SK-N-SH (cell line): ENCODE results near the gene TWF1. TPM values are rescaled to one million over a fixed set of nuclear protein-coding genes. Genes with fewer than 3 reads are reported as not detected.

ENCODE experiments used
- CTCF ChIA-PET: fragments of 300-600, 350-600 bp; formaldehyde crosslinking; extraction: SDS; loops from one replicate; lab custom pipeline; 2021; lab: Yijun Ruan, JAX
- POLR2A ChIA-PET: fragments of 350-600 bp; sonication (Branson Sonifier 250); formaldehyde crosslinking; extraction: SDS; loops from one replicate; lab custom pipeline; 2020; ENCODE audit warnings: antibody characterized with exemption, inconsistent platforms; lab: Yijun Ruan, JAX
- DNase-seq: peaks from one replicate; pipeline ENCODE4 v3.0.0; 2012
- H2AFZ ChIP-seq: fragments of 200-600 bp; sonication (generic); 2 replicates; pipeline ENCODE4 v1.8.1; 2016; ENCODE audit warnings: antibody characterized with exemption, mild to moderate bottlenecking, low read depth
- H3F3A ChIP-seq: fragments of 200-600 bp; sonication (generic); replicated peaks from 2 replicates; pipeline ENCODE3; 2016; ENCODE audit warnings: antibody characterized with exemption, mild to moderate bottlenecking; ENCODE audit not compliant: insufficient read depth
- H3K27ac ChIP-seq, 2 experiments: fragments of 200-500 bp in 1 of 2; fragments of 200-600 bp in 1 of 2; sonication (Bioruptor generic) in 1 of 2; sonication (generic), shearing (Covaris generic) in 1 of 2; 2 replicates each; pipeline versions ENCODE4 v1.5.1 to v1.6.1; 2014 to 2016; ENCODE audit warnings: low read depth in 2 of 2, inconsistent platforms in 1 of 2, low read length in 1 of 2, mild to moderate bottlenecking in 1 of 2, mixed read lengths in 1 of 2
- H3K27me3 ChIP-seq: fragments of 200-600 bp; sonication (generic), shearing (Covaris generic); 2 replicates; pipeline ENCODE4 v1.6.1; 2016; ENCODE audit warnings: mixed run types; ENCODE audit not compliant: insufficient read depth
- H3K36me3 ChIP-seq, 2 experiments: fragments of 200-500 bp in 1 of 2; fragments of 200-600 bp in 1 of 2; sonication (Bioruptor generic) in 1 of 2; sonication (generic) in 1 of 2; replicated peaks in 1 of 2; 2 replicates each; pipeline versions ENCODE3 to v1.5.1; 2014 to 2016; ENCODE audit warnings: low read length in 1 of 2, mild to moderate bottlenecking in 1 of 2; ENCODE audit not compliant: insufficient read depth in 2 of 2, control insufficient read depth in 1 of 2
- H3K4me1 ChIP-seq, 2 experiments: fragments of 200-500 bp in 1 of 2; fragments of 200-600 bp in 1 of 2; sonication (Bioruptor generic) in 1 of 2; sonication (generic), shearing (Covaris generic) in 1 of 2; 2 replicates each; pipeline versions ENCODE4 v1.5.1 to v1.6.1; 2014 to 2016; ENCODE audit warnings: low read depth in 1 of 2, low read length in 1 of 2, mixed run types in 1 of 2; ENCODE audit not compliant: insufficient read depth in 2 of 2, control insufficient read depth in 1 of 2
- H3K4me2 ChIP-seq: fragments of 200-600 bp; sonication (generic), shearing (Covaris generic); 2 replicates; pipeline ENCODE4 v1.6.1; 2017; ENCODE audit warnings: mixed run types
- H3K4me3 ChIP-seq, 2 experiments: fragments of 200-500 bp in 1 of 2; fragments of 200-600 bp in 1 of 2; sonication (Bioruptor generic) in 1 of 2; sonication (generic), shearing (Covaris generic) in 1 of 2; 2 replicates each; pipeline versions ENCODE4 v1.5.1 to v1.8.1; 2014 to 2016; ENCODE audit warnings: low read depth in 2 of 2, inconsistent platforms in 1 of 2, low read length in 1 of 2, mild to moderate bottlenecking in 1 of 2, mixed read lengths in 1 of 2, moderate library complexity in 1 of 2
- H3K79me2 ChIP-seq: fragments of 200-600 bp; sonication (generic); 2 replicates; pipeline ENCODE4 v1.8.1; 2017; ENCODE audit warnings: mild to moderate bottlenecking; ENCODE audit not compliant: insufficient read depth
- H3K9ac ChIP-seq: fragments of 200-600 bp; sonication (generic); 2 replicates; pipeline ENCODE4 v1.6.1; 2017; ENCODE audit warnings: mixed run types
- H3K9me2 ChIP-seq: fragments of 200-600 bp; sonication (generic); 2 replicates; pipeline ENCODE4 v1.6.1; 2017; ENCODE audit warnings: mixed run types
- H3K9me3 ChIP-seq: fragments of 200-600 bp; sonication (generic); 2 replicates; pipeline ENCODE4 v1.6.1; 2017; ENCODE audit warnings: mixed run types, mild to moderate bottlenecking, moderate library complexity
- H4K20me1 ChIP-seq: fragments of 200-600 bp; sonication (generic); 2 replicates; pipeline ENCODE4 v1.6.1; 2017; ENCODE audit warnings: mild to moderate bottlenecking, mixed run types; ENCODE audit not compliant: insufficient read depth
- CHD2 ChIP-seq: fragments of 150-350 bp; IDR thresholded peaks from 2 replicates; pipeline ENCODE4 v1.6.1; 2018; ENCODE audit warnings: low read length; ENCODE audit not compliant: partially characterized antibody
- ELF1 ChIP-seq: IDR thresholded peaks from 2 replicates; pipeline ENCODE4 v1.4.0; 2012
- EP300 ChIP-seq, 2 experiments: IDR thresholded peaks; 2 replicates each; pipeline versions ENCODE4 v1.4.0 to v1.6.1; 2012; ENCODE audit warnings: borderline replicate concordance in 1 of 2, low read depth in 1 of 2, low read length in 1 of 2
- EZH2phosphoT487 ChIP-seq: fragments of 200-600 bp; sonication (generic); IDR thresholded peaks from 2 replicates; pipeline ENCODE4 v1.6.1; 2017; ENCODE audit warnings: low read depth, mixed run types, mild to moderate bottlenecking, antibody characterized with exemption, moderate library complexity, borderline replicate concordance
- FOXM1 ChIP-seq: IDR thresholded peaks from 2 replicates; pipeline ENCODE4 v1.4.0; 2012; ENCODE audit warnings: low read depth, mild to moderate bottlenecking
- GABPA ChIP-seq: IDR thresholded peaks from 2 replicates; pipeline ENCODE4 v1.4.0; 2012; ENCODE audit warnings: low read depth, mild to moderate bottlenecking
- GATA2 ChIP-seq: sonication (generic); formaldehyde crosslinking; IDR thresholded peaks from 2 replicates; pipeline ENCODE4 v1.5.0; 2020; ENCODE audit warnings: mild to moderate bottlenecking, missing genetic modification reagents
- JUND ChIP-seq: IDR thresholded peaks from 2 replicates; pipeline ENCODE4 v1.4.0; 2012
- MXI1 ChIP-seq: IDR thresholded peaks from 2 replicates; pipeline ENCODE4 v1.6.1; 2012; ENCODE audit warnings: mild to moderate bottlenecking, low read depth, low read length, improper control_type of control experiment
- NFIC ChIP-seq: IDR thresholded peaks from 2 replicates; pipeline ENCODE4 v1.4.0; 2012; ENCODE audit warnings: borderline replicate concordance
- NRF1 ChIP-seq: IDR thresholded peaks from 2 replicates; pipeline ENCODE4 v1.6.1; 2012; ENCODE audit warnings: low read depth, mild to moderate bottlenecking, low read length
- POLR2AphosphoS5 ChIP-seq: IDR thresholded peaks from 2 replicates; pipeline ENCODE4 v1.6.1; 2012; ENCODE audit warnings: low read depth, low read length
- RAD21 ChIP-seq: IDR thresholded peaks from 2 replicates; pipeline ENCODE4 v1.6.1; 2012; ENCODE audit warnings: mild to moderate bottlenecking, low read length
- SIN3A ChIP-seq: IDR thresholded peaks from 2 replicates; pipeline ENCODE4 v1.6.1; 2012; ENCODE audit warnings: low read depth, mild to moderate bottlenecking, low read length, moderate library complexity, borderline replicate concordance
- SMC3 ChIP-seq: IDR thresholded peaks from 2 replicates; pipeline ENCODE4 v1.6.1; 2012; ENCODE audit warnings: low read depth, low read length, improper control_type of control experiment
- TAF1 ChIP-seq: IDR thresholded peaks from 2 replicates; pipeline ENCODE4 v1.6.1; 2012; ENCODE audit warnings: low read depth, mild to moderate bottlenecking, low read length, moderate library complexity, borderline replicate concordance
- TCF12 ChIP-seq: IDR thresholded peaks from 2 replicates; pipeline ENCODE4 v1.4.0; 2012
- TEAD4 ChIP-seq: IDR thresholded peaks from 2 replicates; pipeline ENCODE4 v1.4.0; 2012; ENCODE audit warnings: mild to moderate bottlenecking, borderline replicate concordance; ENCODE audit not compliant: insufficient read depth
- YY1 ChIP-seq: IDR thresholded peaks from 2 replicates; pipeline ENCODE4 v1.4.0; 2012; ENCODE audit warnings: low read depth, mild to moderate bottlenecking
- WGBS: methylation state at CpG from one replicate; pipeline ENCODE4 v1.1.6; 2017; ENCODE audit warnings: low lambda C conversion rate; 5-methylcytosine and 5-hydroxymethylcytosine counted together
- polyA plus RNA-seq, 3 experiments: library from polyadenylated mRNA; depleted of rRNA; stranded (reverse); fragments of >200 nt; gene quantifications; 2 replicates each; pipeline ENCODE4 v1.2.3, GENCODE V29; 2012
- TF ChIP-seq, protein P1 (sequence below): IDR thresholded peaks from 2 replicates; pipeline ENCODE4 v1.4.0; 2012; ENCODE audit warnings: low read depth, borderline replicate concordance
- TF ChIP-seq, protein P2 (sequence below): fragments of 200-600 bp; sonication (generic); IDR thresholded peaks from 2 replicates; pipeline ENCODE4 v1.6.1; 2017; ENCODE audit warnings: antibody characterized with exemption, mild to moderate bottlenecking, moderate library complexity
- TF ChIP-seq, protein P3 (sequence below): IDR thresholded peaks from 2 replicates; pipeline ENCODE4; 2012
- TF ChIP-seq, protein P4 (sequence below): fragments of 150-350 bp; IDR thresholded peaks from 2 replicates; pipeline ENCODE4 v1.6.1; 2017; ENCODE audit warnings: antibody characterized with exemption, low read length, low read depth, borderline replicate concordance
- TF ChIP-seq, protein P5 (sequence below): IDR thresholded peaks from 2 replicates; pipeline ENCODE4 v1.4.0; 2012; ENCODE audit warnings: low read depth

Gene TWF1
- 36.9 and 51.7 TPM in 2 replicates for polyA plus RNA-seq (2012; rRNA removed)
- polyA plus RNA-seq (2012; cell fraction: cytosol; rRNA removed): 73.4 and 85.7 TPM in 2 replicates
- 11.0 and 24.4 TPM in 2 replicates for polyA plus RNA-seq (2012; cell fraction: nucleus; rRNA removed)

DNA sequence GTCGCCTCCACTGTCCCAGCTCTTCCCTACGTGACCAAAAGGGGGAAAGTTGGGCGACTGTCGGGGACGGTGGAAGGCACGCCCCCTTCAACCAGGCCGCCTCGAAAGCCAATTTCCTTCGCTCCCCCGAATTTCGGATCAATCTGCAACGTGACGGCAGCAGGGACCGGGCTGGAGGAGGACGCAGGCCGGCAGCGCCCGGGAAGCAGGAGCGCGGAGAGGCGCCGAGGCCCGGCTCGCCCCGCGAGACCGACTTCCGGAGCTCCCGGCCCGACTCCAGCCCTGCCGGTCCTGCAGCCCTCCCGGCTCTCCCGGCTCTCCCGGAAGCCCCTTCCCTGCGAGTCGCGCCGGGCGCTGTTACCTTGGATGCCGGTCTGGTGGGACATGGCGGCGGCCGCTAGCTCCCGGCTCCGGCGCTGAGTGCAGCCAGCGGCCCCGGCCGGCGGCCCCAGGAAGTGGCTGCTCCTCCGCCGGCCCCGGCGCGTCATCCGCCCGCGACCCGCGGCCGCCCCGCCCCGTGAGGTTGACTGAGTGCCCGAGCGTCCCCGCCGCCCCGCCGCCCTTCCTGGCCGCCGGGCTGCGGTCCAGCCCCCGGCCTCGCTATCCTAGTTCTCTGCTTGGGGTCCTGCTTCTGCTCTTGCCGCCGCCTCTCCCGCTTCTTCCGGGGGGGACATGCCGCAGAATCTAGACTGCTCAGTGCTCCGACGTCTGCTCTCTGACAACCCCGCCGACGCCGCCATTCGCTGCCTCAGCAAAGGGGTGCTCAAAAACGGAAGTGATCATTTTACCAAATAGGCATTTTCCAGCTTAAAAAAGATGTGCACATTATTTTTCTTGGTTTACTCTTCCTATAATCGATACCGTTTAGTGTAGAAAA lies at the start of gene TWF1:
Gene TWF1, minus strand, starts transcription at position 458 of the 877 bp plus-strand sequence. Its CDS starts 72 bp downstream, at position 386.
- H3F3A ChIP-seq: peaks cover 3% of the 10 kb centered on the region
- WGBS: 2% methylated on average over 28 of the region's 89 CpGs
- peak within 1 kb of the TSS; percentile 76 for H3K4me2 ChIP-seq
- ChIA-PET CTCF (interaction anchor here (0.7 to 2.7 kb wide), 12 partner anchors 9 to 1391 kb away, joined by 3 to 22 read pairs (median 5); partner anchors contain the start of gene TMEM117), POLR2A (interaction anchor here (0.8 to 2.5 kb wide), 7 partner anchors 12 to 77 kb away, joined by 3 to 16 read pairs (median 3); partner anchors contain the start of gene TMEM117)
- DNase-seq: peak; percentile 95
- H3K9ac ChIP-seq: peak within 1 kb of the TSS; percentile 93
- peaks cover 18% of the 10 kb centered on the region for H4K20me1 ChIP-seq
- H3K27me3 ChIP-seq: no peaks in the 10 kb centered on the region
- H3K4me1 ChIP-seq: peaks cover 0 to 11% of the 10 kb centered on the region in 2 experiments; a peak in 2 of 4 replicates
- H3K9me2 ChIP-seq: no peaks in the 10 kb centered on the region
- H3K79me2 ChIP-seq: peaks cover 46% of the 10 kb centered on the region
- peaks cover 31% of the 10 kb centered on the region in 2 experiments for H3K36me3 ChIP-seq
- H3K9me3 ChIP-seq: no peaks in the 10 kb centered on the region
- H3K4me3 ChIP-seq: peak within 1 kb of the TSS; percentile 94 to 96
- peak within 1 kb of the TSS; percentile 91 for H2AFZ ChIP-seq
- peak; percentile 8; the same call in 1 of the 2 replicates for TF ChIP-seq NFIC
- TF ChIP-seq, protein P1, sequence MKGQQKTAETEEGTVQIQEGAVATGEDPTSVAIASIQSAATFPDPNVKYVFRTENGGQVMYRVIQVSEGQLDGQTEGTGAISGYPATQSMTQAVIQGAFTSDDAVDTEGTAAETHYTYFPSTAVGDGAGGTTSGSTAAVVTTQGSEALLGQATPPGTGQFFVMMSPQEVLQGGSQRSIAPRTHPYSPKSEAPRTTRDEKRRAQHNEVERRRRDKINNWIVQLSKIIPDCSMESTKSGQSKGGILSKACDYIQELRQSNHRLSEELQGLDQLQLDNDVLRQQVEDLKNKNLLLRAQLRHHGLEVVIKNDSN: no peak
- TF ChIP-seq, protein P2, sequence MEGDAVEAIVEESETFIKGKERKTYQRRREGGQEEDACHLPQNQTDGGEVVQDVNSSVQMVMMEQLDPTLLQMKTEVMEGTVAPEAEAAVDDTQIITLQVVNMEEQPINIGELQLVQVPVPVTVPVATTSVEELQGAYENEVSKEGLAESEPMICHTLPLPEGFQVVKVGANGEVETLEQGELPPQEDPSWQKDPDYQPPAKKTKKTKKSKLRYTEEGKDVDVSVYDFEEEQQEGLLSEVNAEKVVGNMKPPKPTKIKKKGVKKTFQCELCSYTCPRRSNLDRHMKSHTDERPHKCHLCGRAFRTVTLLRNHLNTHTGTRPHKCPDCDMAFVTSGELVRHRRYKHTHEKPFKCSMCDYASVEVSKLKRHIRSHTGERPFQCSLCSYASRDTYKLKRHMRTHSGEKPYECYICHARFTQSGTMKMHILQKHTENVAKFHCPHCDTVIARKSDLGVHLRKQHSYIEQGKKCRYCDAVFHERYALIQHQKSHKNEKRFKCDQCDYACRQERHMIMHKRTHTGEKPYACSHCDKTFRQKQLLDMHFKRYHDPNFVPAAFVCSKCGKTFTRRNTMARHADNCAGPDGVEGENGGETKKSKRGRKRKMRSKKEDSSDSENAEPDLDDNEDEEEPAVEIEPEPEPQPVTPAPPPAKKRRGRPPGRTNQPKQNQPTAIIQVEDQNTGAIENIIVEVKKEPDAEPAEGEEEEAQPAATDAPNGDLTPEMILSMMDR: peak; percentile 43
- TF ChIP-seq POLR2AphosphoS5: peak; percentile 86; the same call in 1 of the 2 replicates
- TF ChIP-seq TCF12: no peak
- peak; percentile 70 for TF ChIP-seq ELF1
- no peak for TF ChIP-seq EZH2phosphoT487
- TF ChIP-seq MXI1: peak; percentile 69
- TF ChIP-seq YY1: peak; percentile 77
- TF ChIP-seq, protein P3, sequence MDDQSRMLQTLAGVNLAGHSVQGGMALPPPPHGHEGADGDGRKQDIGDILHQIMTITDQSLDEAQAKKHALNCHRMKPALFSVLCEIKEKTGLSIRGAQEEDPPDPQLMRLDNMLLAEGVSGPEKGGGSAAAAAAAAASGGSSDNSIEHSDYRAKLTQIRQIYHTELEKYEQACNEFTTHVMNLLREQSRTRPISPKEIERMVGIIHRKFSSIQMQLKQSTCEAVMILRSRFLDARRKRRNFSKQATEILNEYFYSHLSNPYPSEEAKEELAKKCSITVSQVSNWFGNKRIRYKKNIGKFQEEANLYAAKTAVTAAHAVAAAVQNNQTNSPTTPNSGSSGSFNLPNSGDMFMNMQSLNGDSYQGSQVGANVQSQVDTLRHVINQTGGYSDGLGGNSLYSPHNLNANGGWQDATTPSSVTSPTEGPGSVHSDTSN: 0 out of 2 replicates have a peak, but pooled peaks have one; percentile 12
- TF ChIP-seq, protein P4, sequence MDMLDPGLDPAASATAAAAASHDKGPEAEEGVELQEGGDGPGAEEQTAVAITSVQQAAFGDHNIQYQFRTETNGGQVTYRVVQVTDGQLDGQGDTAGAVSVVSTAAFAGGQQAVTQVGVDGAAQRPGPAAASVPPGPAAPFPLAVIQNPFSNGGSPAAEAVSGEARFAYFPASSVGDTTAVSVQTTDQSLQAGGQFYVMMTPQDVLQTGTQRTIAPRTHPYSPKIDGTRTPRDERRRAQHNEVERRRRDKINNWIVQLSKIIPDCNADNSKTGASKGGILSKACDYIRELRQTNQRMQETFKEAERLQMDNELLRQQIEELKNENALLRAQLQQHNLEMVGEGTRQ: no peak
- TF ChIP-seq GATA2 (CRISPR knock-in tag): no peak; the same call in 1 of the 2 replicates
- TF ChIP-seq RAD21: no peak
- TF ChIP-seq TEAD4: no peak
- peak; percentile 34; the same call in 1 of the 2 replicates for TF ChIP-seq TAF1
- TF ChIP-seq, protein P5, sequence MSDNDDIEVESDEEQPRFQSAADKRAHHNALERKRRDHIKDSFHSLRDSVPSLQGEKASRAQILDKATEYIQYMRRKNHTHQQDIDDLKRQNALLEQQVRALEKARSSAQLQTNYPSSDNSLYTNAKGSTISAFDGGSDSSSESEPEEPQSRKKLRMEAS: peak; percentile 47; the same call in 1 of the 2 replicates
- TF ChIP-seq GABPA: peak; percentile 54
- no peak for TF ChIP-seq JUND
- no peak for TF ChIP-seq CHD2
- TF ChIP-seq EP300 (IDR thresholded peaks at IDR 0.05; ENCODE audit: borderline replicate concordance in 1 of 2, low read depth in 1 of 2, low read length in 1 of 2): no peak
- TF ChIP-seq FOXM1: 0 out of 2 replicates have a peak, but pooled peaks have one; percentile 45
- TF ChIP-seq SIN3A: 0 out of 2 replicates have a peak, but pooled peaks have one; percentile 59
- TF ChIP-seq SMC3: no peak
- no peak for TF ChIP-seq NRF1
- H3K27ac ChIP-seq: peak within 1 kb of the TSS; percentile 95 to 98
